Prostate gland (tissue), 2 donors: ENCODE data around the gene TMEM245. TPM values are rescaled to one million over a fixed set of nuclear protein-coding genes. Genes with fewer than 3 reads are reported as not detected.

Experiments used
- DNase-seq: peaks from one replicate; pipeline ENCODE4 v3.0.0-alpha.2; 2019; ENCODE audit warnings: low spot score
- H3K27ac ChIP-seq, 2 donors: fragments of 200-600 bp; sonication (generic); 2 replicates each; pipeline ENCODE4 v1.5.1; 2017 to 2019
- H3K27me3 ChIP-seq: fragments of 200-600 bp; sonication (generic); replicated peaks from 2 replicates; pipeline ENCODE4 v1.5.1; 2019; ENCODE audit not compliant: insufficient read depth
- H3K36me3 ChIP-seq, 2 donors: fragments of 200-600 bp; sonication (generic); 1 replicate in 1 of 2; 2 replicates in 1 of 2; pipeline versions ENCODE4 v1.5.1 to v1.8.1; 2017 to 2019
- H3K4me1 ChIP-seq: fragments of 200-600 bp; sonication (generic); replicated peaks from 2 replicates; pipeline ENCODE4 v1.5.1; 2019
- H3K4me3 ChIP-seq, 2 donors: fragments of 200-600 bp; sonication (generic); 2 replicates each; pipeline ENCODE4 v1.5.1; 2017 to 2019
- H3K9me3 ChIP-seq: fragments of 200-600 bp; sonication (generic); 2 replicates; pipeline ENCODE4 v1.5.1; 2017
- CTCF ChIP-seq, 4 experiments: fragments of 200-600 bp in 2 of 4; fragments of 450-650 bp in 2 of 4; sonication (generic) in 2 of 4; IDR thresholded peaks; 1 replicate in 3 of 4; 2 replicates in 1 of 4; pipeline ENCODE4 v1.5.1; 2016 to 2019; ENCODE audit warnings: antibody characterized with exemption in 4 of 4, mild to moderate bottlenecking in 2 of 4, moderate library complexity in 2 of 4
- POLR2A ChIP-seq: fragments of 450-650 bp; IDR thresholded peaks from one replicate; pipeline ENCODE4 v1.6.1; 2016; ENCODE audit warnings: antibody characterized with exemption, mild to moderate bottlenecking
- POLR2AphosphoS5 ChIP-seq: sonication (generic); formaldehyde crosslinking; IDR thresholded peaks from one replicate; pipeline ENCODE4 v1.6.1; 2017; ENCODE audit warnings: antibody characterized with exemption
- WGBS: methylation state at CpG from one replicate; pipeline ENCODE4 v1.1.5; 2018; 5-methylcytosine and 5-hydroxymethylcytosine counted together
- intact Hi-C: fragments of 100-400 bp; cut with DNase I; formaldehyde crosslinking; loops from one replicate; pipeline ENCODE4 v1.14.2; 2022
- total RNA-seq, 2 donors: library from RNA; depleted of rRNA; stranded (reverse); fragments of >200 nt; gene quantifications; one replicate each; pipeline ENCODE4 v1.1.0, GENCODE V29; 2016

Gene TMEM245
- total RNA-seq, 2 donors from 2014 or later, result 57.7 to 82.1 TPM

GRCh38 chr9:109083813-109084405 lies 35.8 kb downstream of the TMEM245 start:
- H3K4me1 ChIP-seq, result no peaks in the 10 kb centered on the region
- H3K36me3 ChIP-seq, result no peaks in the 10 kb centered on the region
- H3K4me3 ChIP-seq, result no peak overlapping the region
- TF ChIP-seq CTCF (IDR thresholded peaks at IDR 0.05) (no peak), POLR2AphosphoS5 (no peak), POLR2A (no peak)
- H3K9me3 ChIP-seq, result no peaks in the 10 kb centered on the region
- intact Hi-C loops, result no loop called here
- no peak for DNase-seq
- 94% methylated on average over 4 of the region's 4 CpGs for WGBS
- no peak overlapping the region for H3K27ac ChIP-seq
- H3K27me3 ChIP-seq, result no peaks in the 10 kb centered on the region

GRCh38 chr9:109083141-109083540 lies 36.6 kb downstream of the TMEM245 start:
- intact Hi-C loops, result no loop called here
- Histone ChIP-seq H3K4me1 (no peaks in the 10 kb centered on the region), H3K4me3 (no peak overlapping the region), H3K27me3 (no peaks in the 10 kb centered on the region), H3K9me3 (no peaks in the 10 kb centered on the region), H3K36me3 (no peaks in the 10 kb centered on the region), H3K27ac (no peak overlapping the region)
- DNase-seq, result no peak
- 90% methylated on average over 7 of the region's 7 CpGs for WGBS
- TF ChIP-seq POLR2AphosphoS5, result no peak
- no peak for TF ChIP-seq CTCF (IDR thresholded peaks at IDR 0.05)
- no peak for TF ChIP-seq POLR2A

GRCh38 chr9:109082091-109082620 lies 37.6 kb downstream of the TMEM245 start:
- Histone ChIP-seq H3K4me1 (no peaks in the 10 kb centered on the region), H3K9me3 (no peaks in the 10 kb centered on the region), H3K27ac (no peak overlapping the region), H3K36me3 (no peaks in the 10 kb centered on the region), H3K27me3 (no peaks in the 10 kb centered on the region), H3K4me3 (no peak overlapping the region)
- no peak for DNase-seq
- TF ChIP-seq POLR2AphosphoS5, result no peak
- TF ChIP-seq CTCF (IDR thresholded peaks at IDR 0.05), result no peak
- intact Hi-C loops, result no loop called here
- 36% methylated on average over 2 of the region's 2 CpGs for WGBS

GRCh38 chr9:109074236-109074889 lies 45.4 kb downstream of the TMEM245 start:
- H3K36me3 ChIP-seq, result no peaks in the 10 kb centered on the region
- no peaks in the 10 kb centered on the region for H3K4me1 ChIP-seq
- 74% methylated on average over 7 of the region's 7 CpGs for WGBS
- no peak overlapping the region for H3K27ac ChIP-seq
- no peak overlapping the region for H3K4me3 ChIP-seq
- DNase-seq, result no peak
- TF ChIP-seq POLR2AphosphoS5, result no peak
- TF ChIP-seq POLR2A, result no peak
- TF ChIP-seq CTCF (IDR thresholded peaks at IDR 0.05), result no peak
- intact Hi-C loops, result no loop called here
- H3K9me3 ChIP-seq, result no peaks in the 10 kb centered on the region
- H3K27me3 ChIP-seq, result no peaks in the 10 kb centered on the region
